Right atrium auricular region (tissue), 2 donors: ENCODE results near the gene ATXN7. TPM values are rescaled to one million over a fixed set of nuclear protein-coding genes. Genes with fewer than 3 reads are reported as not detected.

Experiments
- DNase-seq: peaks from one replicate; pipeline ENCODE4 v3.0.0-alpha.2; 2019; ENCODE audit warnings: low spot score
- H3K27ac ChIP-seq, 2 donors: fragments of 200-600 bp; sonication (generic); 1 replicate in 1 of 2; 2 replicates in 1 of 2; pipeline ENCODE4 v1.5.1; 2016 to 2019
- H3K27me3 ChIP-seq, 2 donors: fragments of 200-600 bp; sonication (generic); one replicate each; pipeline versions ENCODE4 v1.5.1 to v1.6.0; 2017 to 2019
- H3K36me3 ChIP-seq: fragments of 200-600 bp; sonication (generic); one replicate; pipeline ENCODE4 v1.5.1; 2016
- H3K4me1 ChIP-seq, 2 donors: fragments of 200-600 bp; sonication (generic); one replicate each; pipeline versions ENCODE4 v1.5.1 to v1.6.0; 2017 to 2019
- H3K4me3 ChIP-seq, 2 donors: fragments of 200-600 bp; sonication (generic); 1 replicate in 1 of 2; 2 replicates in 1 of 2; pipeline ENCODE4 v1.5.1; 2017 to 2019; ENCODE audit warnings: mild to moderate bottlenecking in 1 of 2, moderate library complexity in 1 of 2
- H3K9me3 ChIP-seq, 2 donors: fragments of 200-600 bp; sonication (generic); one replicate each; pipeline ENCODE4 v1.5.1; 2019
- total RNA-seq, 2 donors: library from RNA; depleted of rRNA; stranded (reverse); fragments of >200 nt; gene quantifications; one replicate each; pipeline ENCODE4 v1.1.0, GENCODE V29; 2016
- TF ChIP-seq, protein P1 (sequence below), 2 donors: fragments of 200-600 bp; sonication (generic); IDR thresholded peaks; one replicate each; pipeline ENCODE4 v1.5.1; 2019; ENCODE audit warnings: antibody characterized with exemption in 2 of 2

ATXN7 gene
- total RNA-seq, 2 donors from 2014 or later = 13.9 to 15.5 TPM

DNA sequence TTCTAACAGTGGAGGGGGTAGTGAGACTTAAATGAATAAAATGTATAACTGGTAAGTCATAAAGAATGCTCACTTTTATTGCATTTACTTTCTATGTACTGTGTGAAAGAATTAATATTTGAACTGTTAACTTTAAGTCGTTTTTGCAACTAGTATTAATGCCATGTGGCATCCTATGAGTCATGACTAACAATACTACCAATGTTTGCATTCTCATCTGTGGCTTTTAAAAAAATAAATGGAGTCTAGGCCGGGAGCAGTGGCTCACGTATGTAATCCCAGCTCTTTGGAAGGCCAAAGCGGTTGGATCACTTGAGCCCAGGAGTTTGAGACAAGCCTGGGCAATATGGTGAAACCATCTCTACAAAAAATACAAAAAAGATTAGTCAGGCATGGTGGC, 39.4 kb upstream of the ATXN7 start:
- no peak overlapping the region for H3K27ac ChIP-seq
- TF ChIP-seq, protein P1, sequence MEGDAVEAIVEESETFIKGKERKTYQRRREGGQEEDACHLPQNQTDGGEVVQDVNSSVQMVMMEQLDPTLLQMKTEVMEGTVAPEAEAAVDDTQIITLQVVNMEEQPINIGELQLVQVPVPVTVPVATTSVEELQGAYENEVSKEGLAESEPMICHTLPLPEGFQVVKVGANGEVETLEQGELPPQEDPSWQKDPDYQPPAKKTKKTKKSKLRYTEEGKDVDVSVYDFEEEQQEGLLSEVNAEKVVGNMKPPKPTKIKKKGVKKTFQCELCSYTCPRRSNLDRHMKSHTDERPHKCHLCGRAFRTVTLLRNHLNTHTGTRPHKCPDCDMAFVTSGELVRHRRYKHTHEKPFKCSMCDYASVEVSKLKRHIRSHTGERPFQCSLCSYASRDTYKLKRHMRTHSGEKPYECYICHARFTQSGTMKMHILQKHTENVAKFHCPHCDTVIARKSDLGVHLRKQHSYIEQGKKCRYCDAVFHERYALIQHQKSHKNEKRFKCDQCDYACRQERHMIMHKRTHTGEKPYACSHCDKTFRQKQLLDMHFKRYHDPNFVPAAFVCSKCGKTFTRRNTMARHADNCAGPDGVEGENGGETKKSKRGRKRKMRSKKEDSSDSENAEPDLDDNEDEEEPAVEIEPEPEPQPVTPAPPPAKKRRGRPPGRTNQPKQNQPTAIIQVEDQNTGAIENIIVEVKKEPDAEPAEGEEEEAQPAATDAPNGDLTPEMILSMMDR (IDR thresholded peaks at IDR 0.05) = no peak
- H3K27me3 ChIP-seq = no peaks in the 10 kb centered on the region
- H3K36me3 ChIP-seq = no peaks in the 10 kb centered on the region
- no peaks in the 10 kb centered on the region for H3K9me3 ChIP-seq
- H3K4me1 ChIP-seq = no peaks in the 10 kb centered on the region
- no peak for DNase-seq
- H3K4me3 ChIP-seq = no peak overlapping the region

DNA sequence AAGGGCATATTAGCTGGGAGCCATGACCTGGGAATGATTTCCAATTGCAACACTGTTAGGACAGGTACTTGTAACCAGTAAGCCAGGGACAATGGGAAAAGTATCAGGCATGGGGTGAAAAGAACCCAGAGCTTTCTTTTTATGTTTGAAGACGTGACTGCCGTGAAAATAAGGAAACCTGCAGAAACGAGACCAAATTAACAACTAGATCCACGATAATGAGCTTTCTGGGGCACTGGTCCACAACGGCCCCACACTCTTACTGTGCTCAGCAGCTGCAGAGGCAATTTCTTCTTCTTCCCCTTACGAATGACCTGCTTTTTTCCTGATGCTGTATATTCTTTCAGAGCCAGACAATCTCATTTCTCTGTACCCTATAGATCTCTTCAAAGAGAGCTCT, 33.1 kb upstream of the ATXN7 start:
- Histone ChIP-seq H3K27me3 (no peaks in the 10 kb centered on the region), H3K27ac (no peak overlapping the region), H3K4me3 (no peak overlapping the region), H3K4me1 (no peaks in the 10 kb centered on the region), H3K36me3 (peaks cover 35% of the 10 kb centered on the region), H3K9me3 (no peaks in the 10 kb centered on the region)
- TF ChIP-seq, protein P1 (IDR thresholded peaks at IDR 0.05) = no peak
- no peak for DNase-seq

GRCh38 chr3:63832395-63832794, 31.3 kb upstream of the ATXN7 start:
- TF ChIP-seq, protein P1 (IDR thresholded peaks at IDR 0.05) = no peak
- H3K4me3 ChIP-seq = no peak overlapping the region
- no peaks in the 10 kb centered on the region for H3K9me3 ChIP-seq
- H3K36me3 ChIP-seq = peaks cover 41% of the 10 kb centered on the region
- no peaks in the 10 kb centered on the region for H3K27me3 ChIP-seq
- H3K4me1 ChIP-seq = no peaks in the 10 kb centered on the region
- no peak for DNase-seq
- H3K27ac ChIP-seq = no peak overlapping the region

- no peak overlapping the region for H3K27ac ChIP-seq
These were observed 22.0 kb upstream of the ATXN7 start for GRCh38 chr3:63841704-63842103.

DNA sequence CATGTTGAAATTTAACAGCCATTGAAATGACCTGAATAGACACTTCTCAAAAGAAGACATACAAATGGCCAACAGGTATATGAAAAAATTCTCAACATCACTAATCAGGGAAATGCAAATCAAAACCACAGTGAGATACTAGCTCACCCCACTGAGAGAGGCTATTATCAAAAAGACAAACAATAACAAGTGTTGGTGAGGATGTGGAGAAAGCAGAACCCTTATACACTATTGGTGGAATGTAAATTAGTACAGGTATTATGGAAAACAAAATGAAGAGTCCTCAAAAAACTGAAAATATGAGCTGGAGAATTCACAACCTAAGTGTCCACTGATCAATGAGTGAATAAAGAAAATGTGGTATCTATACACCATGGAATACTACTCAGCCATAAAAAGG, 21.5 kb upstream of the ATXN7 start:
- H3K4me1 ChIP-seq = peaks cover 0 to 9% of the 10 kb centered on the region in 2 donors
- no peak for DNase-seq
- H3K4me3 ChIP-seq = no peak overlapping the region
- H3K27me3 ChIP-seq = no peaks in the 10 kb centered on the region
- no peaks in the 10 kb centered on the region for H3K9me3 ChIP-seq
- no peak overlapping the region for H3K27ac ChIP-seq
- TF ChIP-seq, protein P1 (IDR thresholded peaks at IDR 0.05) = no peak
- no peaks in the 10 kb centered on the region for H3K36me3 ChIP-seq

More at GRCh38 chr3:63841704-63842103, 22.0 kb upstream of the ATXN7 start:
- Histone ChIP-seq H3K36me3 (no peaks in the 10 kb centered on the region), H3K4me3 (no peak overlapping the region), H3K27me3 (no peaks in the 10 kb centered on the region), H3K9me3 (no peaks in the 10 kb centered on the region), H3K4me1 (peaks cover 0 to 9% of the 10 kb centered on the region in 2 donors)
- TF ChIP-seq, protein P1 (IDR thresholded peaks at IDR 0.05) = no peak
- no peak for DNase-seq

DNA sequence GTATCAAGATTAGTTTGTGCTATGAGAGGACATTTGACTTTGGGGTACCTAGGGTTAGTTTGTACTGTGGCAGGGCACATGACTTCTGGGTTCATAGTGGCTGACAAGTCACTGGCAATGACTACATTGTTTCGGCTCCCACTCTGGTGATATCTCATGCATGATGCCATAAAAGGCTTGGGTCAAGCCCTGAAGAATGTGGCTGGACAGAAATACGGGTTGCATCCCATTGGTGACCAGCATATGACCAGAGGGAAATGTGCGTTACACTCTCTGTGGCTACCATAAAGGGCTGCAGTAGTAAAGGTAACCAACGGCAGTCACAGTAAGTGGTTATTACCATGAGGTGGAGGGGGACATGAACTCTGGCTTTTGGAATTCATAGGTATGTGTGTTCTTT, 18.5 kb upstream of the ATXN7 start:
- TF ChIP-seq, protein P1 (IDR thresholded peaks at IDR 0.05) = no peak
- no peaks in the 10 kb centered on the region for H3K9me3 ChIP-seq
- H3K27me3 ChIP-seq = no peaks in the 10 kb centered on the region
- no peak overlapping the region for H3K4me3 ChIP-seq
- no peaks in the 10 kb centered on the region for H3K36me3 ChIP-seq
- DNase-seq = no peak
- H3K4me1 ChIP-seq = peaks cover 0 to 9% of the 10 kb centered on the region in 2 donors
- no peak overlapping the region for H3K27ac ChIP-seq
